Cardiac fibroblast (primary cell): Measurements from ENCODE around the gene BCAR3.

ENCODE experiments used
- DNase-seq, 2 donors: peaks; one replicate each; pipeline versions ENCODE4 v3.0.0 to v3.0.0-alpha.2; 2010; ENCODE audit warnings: low read depth in 2 of 2
- H3K4me3 ChIP-seq, 2 donors: replicated peaks in 1 of 2; 1 replicate in 1 of 2; 2 replicates in 1 of 2; pipeline ENCODE4 v1.5.1; 2011; ENCODE audit warnings: low read depth in 2 of 2, low read length in 2 of 2, mild to moderate bottlenecking in 2 of 2, moderate library complexity in 1 of 2
- CTCF ChIP-seq: IDR thresholded peaks from one replicate; pipeline ENCODE4 v1.5.1; 2011; ENCODE audit warnings: low read depth, mild to moderate bottlenecking, low read length, inconsistent platforms

The BCAR3 gene

GRCh38 chr1:93671099-93671621 lies 10.5 kb downstream of the BCAR3 start:
- no peak overlapping the region for H3K4me3 ChIP-seq
- TF ChIP-seq CTCF: no peak
- no peak for DNase-seq

GRCh38 chr1:93670141-93670540 lies 11.5 kb downstream of the BCAR3 start:
- TF ChIP-seq CTCF: no peak
- peak; percentile 86 to 91 for DNase-seq
- H3K4me3 ChIP-seq: no peak overlapping the region

- TF ChIP-seq CTCF: no peak
- DNase-seq: peak in 1 of 2 donors; percentile 40
- no peak overlapping the region for H3K4me3 ChIP-seq
Observed at GRCh38 chr1:93669369-93669768, 12.3 kb downstream of the BCAR3 start.

GRCh38 chr1:93668951-93669350 lies 12.7 kb downstream of the BCAR3 start:
- H3K4me3 ChIP-seq: no peak overlapping the region
- TF ChIP-seq CTCF: no peak
- DNase-seq: no peak

- H3K4me3 ChIP-seq: no peak overlapping the region
- TF ChIP-seq CTCF: no peak
- no peak for DNase-seq
Observed at GRCh38 chr1:93668121-93668520, 13.5 kb downstream of the BCAR3 start.

GRCh38 chr1:93667642-93668041 lies 14.0 kb downstream of the BCAR3 start:
- no peak for DNase-seq
- no peak overlapping the region for H3K4me3 ChIP-seq
- no peak for TF ChIP-seq CTCF

GRCh38 chr1:93666613-93667384 lies 14.8 kb downstream of the BCAR3 start:
- H3K4me3 ChIP-seq: no peak overlapping the region
- TF ChIP-seq CTCF: no peak
- peak in 1 of 2 donors; percentile 50 for DNase-seq
